Natural killer cell treated with Interleukin-12 subunit alpha and Interleukin-12 subunit beta and Interleukin-15 and Interleukin-18, amount 100 ng/mL, for 72 hours (primary cell): ENCODE data around the gene EFCAB5. TPM values are rescaled to one million over a fixed set of nuclear protein-coding genes. Genes with fewer than 3 reads are reported as not detected.

Experiments
- ATAC-seq, 2 donors: fragments of 150-1000 bp; cut with Tn5 transposase in 1 of 2; sonication (Bioruptor Pico), chemical (Tn5 transposase) in 1 of 2; 2 replicates each; pipeline ENCODE4 v1.10.0; 2021
- DNase-seq: peaks from one replicate; pipeline ENCODE4 v3.0.0; 2022; ENCODE audit warnings: low spot score
- H3K27ac Mint-ChIP-seq, 2 donors: 1 replicate in 1 of 2; 2 replicates in 1 of 2; pipeline ENCODE4 v1.8.0; 2022; ENCODE audit warnings: mixed read lengths in 2 of 2, mild to moderate bottlenecking in 1 of 2, moderate library complexity in 1 of 2
- H3K27me3 Mint-ChIP-seq, 2 donors: 1 replicate in 1 of 2; 2 replicates in 1 of 2; pipeline ENCODE4 v1.8.0; 2022; ENCODE audit warnings: mixed read lengths in 2 of 2
- H3K36me3 Mint-ChIP-seq: one replicate; pipeline ENCODE4 v1.8.0; 2022; ENCODE audit warnings: mixed read lengths
- H3K4me1 Mint-ChIP-seq, 2 donors: 1 replicate in 1 of 2; 2 replicates in 1 of 2; pipeline ENCODE4 v1.8.0; 2022; ENCODE audit warnings: low read depth in 2 of 2, mixed read lengths in 2 of 2, mild to moderate bottlenecking in 1 of 2
- H3K4me3 Mint-ChIP-seq: one replicate; pipeline ENCODE4 v1.8.0; 2022; ENCODE audit warnings: mixed read lengths
- H3K9me3 Mint-ChIP-seq: 2 replicates; pipeline ENCODE4 v1.8.0; 2022; ENCODE audit warnings: mixed read lengths
- total RNA-seq, 2 donors: library from RNA; stranded (reverse); gene quantifications; one replicate each; pipeline ENCODE4 v1.2.3, GENCODE V29; 2022

Gene EFCAB5
- total RNA-seq, 2 donors from 2014 or later: 0.42 to 2.5 TPM

DNA sequence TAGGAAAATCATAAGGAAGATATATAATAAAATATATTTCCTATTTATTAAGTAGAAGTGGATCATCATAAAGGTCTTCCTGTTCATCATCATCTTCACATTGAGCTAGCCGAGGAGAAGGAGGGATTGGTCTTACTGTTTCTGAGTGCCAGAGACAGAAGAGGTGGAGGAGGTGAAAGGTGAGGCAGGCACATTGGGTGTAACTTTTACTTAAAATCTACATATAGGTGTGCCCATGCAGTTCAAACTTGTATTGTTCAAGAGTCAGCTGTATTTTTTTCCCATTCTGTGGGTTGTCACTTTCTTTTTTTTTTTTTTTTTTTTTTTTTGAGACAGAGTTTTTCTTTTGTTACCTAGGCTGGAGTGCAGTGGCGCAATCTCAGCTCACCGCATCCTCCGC is 210.0 kb downstream of the EFCAB5 start:
- no peak for DNase-seq
- peaks cover 4% of the 10 kb centered on the region for H3K36me3 Mint-ChIP-seq
- H3K9me3 Mint-ChIP-seq: no peaks in the 10 kb centered on the region
- no peak overlapping the region for H3K27ac Mint-ChIP-seq
- H3K4me3 Mint-ChIP-seq: no peak overlapping the region
- no peak for ATAC-seq
- H3K27me3 Mint-ChIP-seq: no peaks in the 10 kb centered on the region
- H3K4me1 Mint-ChIP-seq: peaks cover 21 to 26% of the 10 kb centered on the region in 2 donors

DNA sequence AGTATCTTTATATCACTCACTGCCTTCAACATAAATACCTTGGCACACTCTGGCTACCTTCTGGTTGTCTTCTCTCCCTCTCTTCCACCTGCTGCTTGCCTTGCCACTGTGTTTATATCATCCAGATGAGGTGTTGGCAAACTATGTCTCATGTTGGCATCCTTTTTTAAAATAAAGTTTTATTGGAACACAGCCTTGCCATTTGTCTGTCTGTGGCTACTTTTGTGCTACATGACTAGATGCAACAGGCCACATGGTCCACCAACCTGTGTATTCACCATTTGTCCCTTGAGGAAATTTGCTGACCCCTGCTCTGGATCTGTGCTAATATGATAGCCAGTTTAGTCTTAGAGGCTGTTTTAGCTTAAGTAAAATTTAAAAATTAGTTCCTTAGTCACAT is 212.0 kb downstream of the EFCAB5 start:
- Mint-ChIP-seq H3K9me3 (no peaks in the 10 kb centered on the region), H3K36me3 (peaks cover 4% of the 10 kb centered on the region), H3K27me3 (no peaks in the 10 kb centered on the region), H3K4me1 (peaks cover 24 to 32% of the 10 kb centered on the region in 2 donors), H3K4me3 (no peak overlapping the region), H3K27ac (peak overlapping the region in 1 of 2 donors; percentile 45)
- ATAC-seq (no peak), DNase-seq (no peak)

- no peaks in the 10 kb centered on the region for H3K27me3 Mint-ChIP-seq
- DNase-seq (no peak), ATAC-seq (no peak)
- peaks cover 14% of the 10 kb centered on the region for H3K36me3 Mint-ChIP-seq
- peaks cover 33% of the 10 kb centered on the region in 2 donors for H3K4me1 Mint-ChIP-seq
- H3K4me3 Mint-ChIP-seq: no peak overlapping the region
- no peak overlapping the region for H3K27ac Mint-ChIP-seq
- no peaks in the 10 kb centered on the region for H3K9me3 Mint-ChIP-seq
These were observed 214.0 kb downstream of the EFCAB5 start for GRCh38 chr17:30155389-30155788.

Other genes with a start within 250 kb of the EFCAB5 start
- gene SSH2, start 11.4 kb upstream of the EFCAB5 start, total RNA-seq: 10 to 100 TPM; 44.4 to 72.2 TPM
- 10 to 100 TPM; 35.7 to 59.8 TPM for gene NSRP1, start 175.2 kb downstream of the EFCAB5 start, total RNA-seq